Activated CD8-positive, alpha-beta T cell treated with anti-CD3 and anti-CD28 coated beads for 36 hours (primary cell): ENCODE data around the gene KRTAP1-5. TPM values are rescaled to one million over a fixed set of nuclear protein-coding genes. Genes with fewer than 3 reads are reported as not detected.

Source experiments
- ATAC-seq: fragments of 200-7000 bp; cut with Tn5 transposase; one replicate; pipeline ENCODE4 v1.10.0; 2021; ENCODE audit warnings: mild to moderate bottlenecking, moderate library complexity
- CTCF ChIA-PET: fragments of 350-600 bp; sonication (Branson Sonifier 250); formaldehyde crosslinking; loops from one replicate; lab custom pipeline; 2021; ENCODE audit warnings: antibody characterized with exemption; lab: Charles Lee
- POLR2A ChIA-PET: fragments of 350-600 bp; sonication (Branson Sonifier 250); formaldehyde crosslinking; loops from one replicate; lab custom pipeline; 2021; ENCODE audit warnings: antibody characterized with exemption; lab: Charles Lee
- DNase-seq: peaks from one replicate; pipeline ENCODE4 v3.0.0-alpha.2; 2020
- H3K27ac Mint-ChIP-seq: one replicate; pipeline ENCODE4 v1.8.0; 2021; ENCODE audit warnings: mild to moderate bottlenecking, mixed read lengths
- H3K27me3 Mint-ChIP-seq: one replicate; pipeline ENCODE4 v1.8.0; 2021; ENCODE audit warnings: mixed read lengths
- H3K36me3 Mint-ChIP-seq: one replicate; pipeline ENCODE4 v1.8.0; 2021; ENCODE audit warnings: low read depth, mixed read lengths
- H3K4me1 Mint-ChIP-seq: one replicate; pipeline ENCODE4 v1.8.0; 2021; ENCODE audit warnings: low read depth, mixed read lengths
- H3K4me3 Mint-ChIP-seq: one replicate; pipeline ENCODE4 v1.8.0; 2021; ENCODE audit warnings: mild to moderate bottlenecking, moderate library complexity, mixed read lengths
- H3K9me3 Mint-ChIP-seq: one replicate; pipeline ENCODE4 v1.8.0; 2021; ENCODE audit warnings: mixed read lengths
- intact Hi-C: fragments of 100-400 bp; cut with micrococcal nuclease; formaldehyde crosslinking; loops from one replicate; pipeline ENCODE4 v1.10.0; 2022
- total RNA-seq, 2 experiments: library from RNA; stranded (reverse); gene quantifications; one replicate each; pipeline ENCODE4 v1.2.3, GENCODE V29; 2021
- TF ChIP-seq, protein P1 (sequence below): fragments of 200-600 bp; IDR thresholded peaks from one replicate; pipeline ENCODE4 v1.8.0; 2022; ENCODE audit warnings: antibody characterized with exemption, mild to moderate bottlenecking

KRTAP1-5 gene, protein sequence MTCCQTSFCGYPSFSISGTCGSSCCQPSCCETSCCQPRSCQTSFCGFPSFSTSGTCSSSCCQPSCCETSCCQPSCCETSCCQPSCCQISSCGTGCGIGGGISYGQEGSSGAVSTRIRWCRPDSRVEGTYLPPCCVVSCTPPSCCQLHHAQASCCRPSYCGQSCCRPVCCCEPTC
- not detected for total RNA-seq

DNA sequence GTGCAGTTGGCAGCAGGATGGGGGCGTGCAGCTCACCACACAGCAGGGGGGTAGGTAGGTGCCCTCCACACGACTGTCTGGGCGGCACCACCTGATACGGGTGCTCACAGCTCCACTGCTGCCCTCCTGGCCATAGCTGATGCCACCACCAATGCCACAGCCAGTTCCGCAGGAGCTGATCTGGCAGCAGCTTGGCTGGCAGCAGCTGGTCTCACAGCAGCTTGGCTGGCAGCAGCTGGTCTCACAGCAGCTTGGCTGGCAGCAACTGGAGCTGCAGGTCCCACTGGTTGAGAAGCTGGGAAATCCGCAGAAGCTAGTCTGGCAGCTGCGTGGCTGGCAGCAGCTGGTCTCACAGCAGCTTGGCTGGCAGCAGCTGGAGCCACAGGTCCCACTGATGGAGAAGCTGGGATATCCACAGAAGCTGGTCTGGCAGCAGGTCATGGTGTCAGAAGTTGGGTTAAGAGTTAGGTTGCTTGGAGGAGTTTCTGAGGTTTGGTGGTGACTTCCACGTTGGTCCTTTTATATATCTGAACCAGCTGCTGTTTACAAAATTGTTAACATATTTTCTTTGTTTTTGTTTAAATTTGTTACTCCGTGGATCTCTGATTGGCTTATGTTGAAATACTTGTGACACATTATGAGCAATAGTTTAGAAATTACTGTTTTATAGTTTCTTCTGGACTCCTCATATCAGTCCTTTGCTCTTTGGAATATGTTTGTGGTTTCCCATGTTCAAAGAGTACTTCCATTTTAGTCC lies at the start of gene KRTAP1-5:
Gene KRTAP1-5 (minus strand): TSS at position 494 of the 757 bp plus-strand sequence. CDS start 53 bp downstream, at position 441.
- ATAC-seq: no peak
- no peak for DNase-seq
- H3K27me3 Mint-ChIP-seq: peaks cover 17% of the 10 kb centered on the region

DNA sequence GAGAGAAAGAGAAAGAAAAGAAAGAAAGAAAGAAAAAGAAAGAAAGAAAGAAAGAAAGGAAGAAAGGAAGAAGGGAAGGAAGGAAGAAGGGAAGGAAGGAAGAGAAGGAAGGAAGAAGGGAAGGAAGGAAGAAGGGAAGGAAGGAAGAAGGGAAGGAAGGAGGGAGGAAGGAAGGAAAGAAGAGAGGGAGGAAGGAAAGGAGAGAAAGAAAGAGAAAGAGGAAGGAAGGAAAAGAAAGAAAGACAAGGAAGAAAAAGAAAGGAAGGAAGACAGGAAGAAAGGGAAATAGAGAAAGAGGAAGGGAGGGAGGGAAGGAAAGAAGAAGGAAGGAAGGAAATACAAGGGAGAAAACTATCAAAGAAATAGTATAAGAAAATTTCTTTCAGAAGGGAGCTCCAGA lies 49.8 kb upstream of the KRTAP1-5 start:
- Mint-ChIP-seq H3K4me3 (no peak overlapping the region), H3K4me1 (no peaks in the 10 kb centered on the region), H3K36me3 (no peaks in the 10 kb centered on the region), H3K27me3 (peaks cover 9% of the 10 kb centered on the region), H3K9me3 (no peaks in the 10 kb centered on the region), H3K27ac (no peak overlapping the region)
- CTCF ChIA-PET: no interaction called here
- intact Hi-C loops: no loop called here
- POLR2A ChIA-PET: no interaction called here
- DNase-seq (no peak), ATAC-seq (no peak)
- TF ChIP-seq, protein P1, sequence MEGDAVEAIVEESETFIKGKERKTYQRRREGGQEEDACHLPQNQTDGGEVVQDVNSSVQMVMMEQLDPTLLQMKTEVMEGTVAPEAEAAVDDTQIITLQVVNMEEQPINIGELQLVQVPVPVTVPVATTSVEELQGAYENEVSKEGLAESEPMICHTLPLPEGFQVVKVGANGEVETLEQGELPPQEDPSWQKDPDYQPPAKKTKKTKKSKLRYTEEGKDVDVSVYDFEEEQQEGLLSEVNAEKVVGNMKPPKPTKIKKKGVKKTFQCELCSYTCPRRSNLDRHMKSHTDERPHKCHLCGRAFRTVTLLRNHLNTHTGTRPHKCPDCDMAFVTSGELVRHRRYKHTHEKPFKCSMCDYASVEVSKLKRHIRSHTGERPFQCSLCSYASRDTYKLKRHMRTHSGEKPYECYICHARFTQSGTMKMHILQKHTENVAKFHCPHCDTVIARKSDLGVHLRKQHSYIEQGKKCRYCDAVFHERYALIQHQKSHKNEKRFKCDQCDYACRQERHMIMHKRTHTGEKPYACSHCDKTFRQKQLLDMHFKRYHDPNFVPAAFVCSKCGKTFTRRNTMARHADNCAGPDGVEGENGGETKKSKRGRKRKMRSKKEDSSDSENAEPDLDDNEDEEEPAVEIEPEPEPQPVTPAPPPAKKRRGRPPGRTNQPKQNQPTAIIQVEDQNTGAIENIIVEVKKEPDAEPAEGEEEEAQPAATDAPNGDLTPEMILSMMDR: no peak

More for the DNA sequence above, at the start of gene KRTAP1-5:
- POLR2A ChIA-PET: no interaction called here
- no peaks in the 10 kb centered on the region for H3K4me1 Mint-ChIP-seq
- TF ChIP-seq, protein P1: no peak
- no peaks in the 10 kb centered on the region for H3K9me3 Mint-ChIP-seq
- H3K27ac Mint-ChIP-seq: no peak within 1 kb of the TSS
- H3K36me3 Mint-ChIP-seq: no peaks in the 10 kb centered on the region
- intact Hi-C loops: no loop called here
- H3K4me3 Mint-ChIP-seq: no peak within 1 kb of the TSS
- CTCF ChIA-PET: no interaction called here

DNA sequence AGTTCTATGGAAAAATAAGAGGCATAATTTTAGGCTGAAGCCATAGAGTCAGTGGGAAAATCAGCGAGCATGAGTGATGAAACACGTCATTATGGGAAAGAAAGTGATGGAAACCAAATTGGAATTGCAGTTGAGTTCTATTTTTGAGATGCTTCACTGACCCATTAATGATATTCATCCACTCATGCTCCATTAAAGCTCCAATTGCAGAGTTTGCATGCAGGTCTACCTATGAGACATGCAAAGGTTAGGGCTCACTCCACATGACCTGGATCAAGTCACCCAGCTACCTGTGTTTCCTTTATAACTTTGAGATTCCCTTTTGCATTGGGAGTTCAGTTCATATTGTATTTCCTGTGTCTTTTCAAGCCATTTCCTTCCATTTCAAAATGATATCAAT lies 46.7 kb upstream of the KRTAP1-5 start:
- POLR2A ChIA-PET: no interaction called here
- no peak for DNase-seq
- no peak overlapping the region for H3K27ac Mint-ChIP-seq
- H3K9me3 Mint-ChIP-seq: no peaks in the 10 kb centered on the region
- H3K36me3 Mint-ChIP-seq: no peaks in the 10 kb centered on the region
- H3K4me1 Mint-ChIP-seq: no peaks in the 10 kb centered on the region
- ATAC-seq: no peak
- H3K27me3 Mint-ChIP-seq: peaks cover 9% of the 10 kb centered on the region
- TF ChIP-seq, protein P1: no peak
- H3K4me3 Mint-ChIP-seq: no peak overlapping the region
- intact Hi-C loops: no loop called here
- CTCF ChIA-PET: no interaction called here

DNA sequence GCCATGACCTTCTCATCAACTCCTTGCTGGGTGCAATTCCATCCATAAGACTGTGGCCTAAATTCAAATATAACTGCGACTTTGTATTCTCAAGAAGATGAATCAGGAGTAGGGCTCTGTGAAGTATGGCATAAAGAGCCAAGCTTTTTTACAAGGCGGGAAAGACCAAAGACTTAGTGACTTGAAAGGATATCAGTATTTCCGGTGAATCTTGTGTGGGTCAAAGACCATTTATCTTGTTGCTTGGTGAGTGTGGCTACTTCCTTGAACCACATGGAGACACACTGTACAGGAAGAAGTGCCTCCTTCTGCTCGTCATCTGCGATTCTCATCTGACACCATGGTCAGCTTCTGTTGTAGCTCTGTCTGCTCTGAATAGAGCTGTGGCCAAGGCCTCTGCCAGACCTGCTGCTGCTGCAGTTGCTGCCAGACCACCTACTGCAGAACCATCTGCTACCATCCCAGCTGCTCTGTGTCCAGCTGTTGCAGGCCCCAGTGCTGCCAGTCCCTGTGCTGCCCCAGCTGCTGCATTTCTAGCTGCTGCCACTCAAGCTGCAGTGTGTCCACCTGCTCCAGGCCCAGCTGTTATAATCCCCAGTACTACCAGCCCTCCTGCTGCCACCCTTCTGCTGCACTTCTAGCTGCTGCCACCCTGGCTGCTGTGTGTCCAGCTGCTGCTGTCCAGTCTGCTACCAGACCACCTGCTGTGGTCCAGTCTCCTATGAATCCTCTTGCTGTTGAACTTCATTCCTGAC lies 44.8 kb upstream of the KRTAP1-5 start:
- intact Hi-C loops: no loop called here
- DNase-seq (no peak), ATAC-seq (no peak)
- H3K36me3 Mint-ChIP-seq: no peaks in the 10 kb centered on the region
- POLR2A ChIA-PET: no interaction called here
- H3K27me3 Mint-ChIP-seq: peaks cover 8% of the 10 kb centered on the region
- no peaks in the 10 kb centered on the region for H3K4me1 Mint-ChIP-seq
- H3K4me3 Mint-ChIP-seq: no peak overlapping the region
- no peak overlapping the region for H3K27ac Mint-ChIP-seq
- TF ChIP-seq, protein P1: no peak
- H3K9me3 Mint-ChIP-seq: no peaks in the 10 kb centered on the region
- CTCF ChIA-PET: interaction anchor here (0.5 kb wide), 1 partner anchor 129 kb away, joined by 3 read pairs; no protein-coding TSS in a partner anchor
